Transverse colon (tissue), 4 donors: Measurements from ENCODE around the gene TNXB. TPM values are rescaled to one million over a fixed set of nuclear protein-coding genes. Genes with fewer than 3 reads are reported as not detected.

Experiments
- DNase-seq: peaks from one replicate; pipeline ENCODE4 v3.0.0-alpha.2; 2019
- H3K27ac ChIP-seq, 4 donors: fragments of 200-600 bp; sonication (generic); 2 replicates each; pipeline ENCODE4 v1.5.1; 2016 to 2018; ENCODE audit warnings: inconsistent platforms in 4 of 4
- H3K27me3 ChIP-seq: fragments of 200-600 bp; sonication (generic); 2 replicates; pipeline ENCODE4 v1.5.1; 2017; ENCODE audit warnings: inconsistent platforms
- H3K36me3 ChIP-seq, 4 donors: fragments of 200-600 bp; sonication (generic); 2 replicates each; pipeline ENCODE4 v1.5.1; 2017 to 2019; ENCODE audit warnings: inconsistent platforms in 4 of 4
- H3K4me1 ChIP-seq, 4 donors: fragments of 200-600 bp; sonication (generic); 2 replicates each; pipeline ENCODE4 v1.5.1; 2017 to 2020; ENCODE audit warnings: inconsistent platforms in 4 of 4
- H3K4me3 ChIP-seq, 4 donors: fragments of 200-600 bp; sonication (generic); 1 replicate in 1 of 4; 2 replicates in 3 of 4; pipeline versions ENCODE4 v1.5.1 to v1.6.1; 2017 to 2019; ENCODE audit warnings: inconsistent platforms in 4 of 4
- H3K9me3 ChIP-seq, 2 donors: fragments of 200-600 bp; sonication (generic); 2 replicates each; pipeline ENCODE4 v1.5.1; 2017 to 2019; ENCODE audit warnings: inconsistent platforms in 2 of 2
- CTCF ChIP-seq, 5 experiments: fragments of 200-600 bp in 3 of 5; fragments of 450-650 bp in 2 of 5; sonication (generic) in 3 of 5; IDR thresholded peaks; 1 replicate in 2 of 5; 2 replicates in 3 of 5; pipeline ENCODE4 v1.5.1; 2016 to 2017; ENCODE audit warnings: antibody characterized with exemption in 5 of 5, inconsistent platforms in 3 of 5, mild to moderate bottlenecking in 2 of 5, moderate library complexity in 1 of 5
- EP300 ChIP-seq: sonication (generic); formaldehyde crosslinking; IDR thresholded peaks from one replicate; pipeline ENCODE4 v1.6.1; 2017; ENCODE audit warnings: antibody characterized with exemption, low read depth
- POLR2A ChIP-seq: fragments of 450-650 bp; IDR thresholded peaks from one replicate; pipeline ENCODE4 v1.6.1; 2016; ENCODE audit warnings: antibody characterized with exemption, mild to moderate bottlenecking, moderate library complexity
- POLR2AphosphoS5 ChIP-seq, 3 donors: sonication (generic); formaldehyde crosslinking; IDR thresholded peaks; one replicate each; pipeline ENCODE4 v1.6.1; 2016; ENCODE audit warnings: antibody characterized with exemption in 3 of 3
- WGBS, 2 donors: methylation state at CpG; one replicate each; pipeline ENCODE4 v1.1.5; 2018; ENCODE audit warnings: low coverage in 1 of 2; 5-methylcytosine and 5-hydroxymethylcytosine counted together
- in situ Hi-C, 4 donors: fragments of 200-750 bp; cut with MboI; loops; one replicate each; pipeline versions ENCODE4 v1.15.0 to v1.15.1; 2017; ENCODE audit warnings: low sequenced_read_pairs in 3 of 4, low pct_ligation_motif_present in 1 of 4, low pct_unique_long_range_greater_than_20kb in 1 of 4
- intact Hi-C: fragments of 100-400 bp; cut with DNase I; formaldehyde crosslinking; loops from one replicate; pipeline ENCODE4 v1.15.1; 2023; ENCODE audit warnings: low total_unique reads
- total RNA-seq, 4 donors: library from RNA; depleted of rRNA; stranded (reverse); fragments of >200 nt; gene quantifications; one replicate each; pipeline ENCODE4 v1.1.0, GENCODE V29; 2016

TNXB gene
- total RNA-seq, 4 donors from 2014 or later, result 47.7 to 205 (median 66.2) TPM

- 84 to 91% methylated on average over 14 of the region's 14 CpGs for WGBS, 2 donors
- Histone ChIP-seq H3K27me3 (no peaks in the 10 kb centered on the region), H3K4me3 (no peak overlapping the region), H3K9me3 (no peaks in the 10 kb centered on the region), H3K4me1 (peaks cover 22 to 28% (median 25%) of the 10 kb centered on the region in 4 donors), H3K36me3 (peaks cover 0 to under 1% (median 0%) of the 10 kb centered on the region in 4 donors), H3K27ac (no peak overlapping the region)
- no peak for TF ChIP-seq POLR2AphosphoS5 (IDR thresholded peaks at IDR 0.05)
- TF ChIP-seq EP300, result no peak
- no peak for TF ChIP-seq POLR2A
- TF ChIP-seq CTCF (IDR thresholded peaks at IDR 0.05), result no peak
- intact Hi-C loops (no loop called here), in situ Hi-C loops (no loop called here)
- DNase-seq, result no peak
These were observed 22.4 kb upstream of the TNXB start for GRCh38 chr6:32131439-32131948.

- peak overlapping the region; percentile 91 to 92 (median 91) for H3K27ac ChIP-seq
- TF ChIP-seq POLR2AphosphoS5 (IDR thresholded peaks at IDR 0.05), result no peak
- TF ChIP-seq CTCF (IDR thresholded peaks at IDR 0.05), result peak in 1 of 5 experiments; percentile 9
- H3K36me3 ChIP-seq, result peaks cover 0 to 10% (median 3%) of the 10 kb centered on the region in 4 donors
- 7 to 33% methylated on average over 5 to 22 of the region's 22 CpGs for WGBS, 2 donors
- H3K27me3 ChIP-seq, result no peaks in the 10 kb centered on the region
- in situ Hi-C loops (no loop called here), intact Hi-C loops (loop anchor here (1.0 kb wide), 1 partner anchor 24 kb away; no protein-coding TSS in a partner anchor)
- H3K4me3 ChIP-seq, result peak overlapping the region; percentile 39 to 83 (median 58)
- no peaks in the 10 kb centered on the region for H3K9me3 ChIP-seq
- H3K4me1 ChIP-seq, result peaks cover 24 to 31% (median 26%) of the 10 kb centered on the region in 4 donors
- no peak for DNase-seq
These were observed 20.4 kb upstream of the TNXB start for GRCh38 chr6:32129297-32130088.

- Histone ChIP-seq H3K27me3 (no peaks in the 10 kb centered on the region), H3K9me3 (no peaks in the 10 kb centered on the region), H3K36me3 (peaks cover 0 to 12% (median 3%) of the 10 kb centered on the region in 4 donors), H3K4me3 (peak overlapping the region in 1 of 4 donors; percentile 83), H3K27ac (peak overlapping the region; percentile 91 to 92 (median 91)), H3K4me1 (peaks cover 24 to 31% (median 26%) of the 10 kb centered on the region in 4 donors)
- TF ChIP-seq EP300, result no peak
- no peak for TF ChIP-seq CTCF (IDR thresholded peaks at IDR 0.05)
- no peak for TF ChIP-seq POLR2AphosphoS5 (IDR thresholded peaks at IDR 0.05)
- no peak for TF ChIP-seq POLR2A
- intact Hi-C loops (no loop called here), in situ Hi-C loops (no loop called here)
- 89% methylated on average over 13 of the region's 13 CpGs; no CpG with 5 or more reads in 1 of the 2 donors for WGBS, 2 donors
- DNase-seq, result no peak
These were observed 19.7 kb upstream of the TNXB start for GRCh38 chr6:32128751-32129296.
